GM19238 (cell line): ENCODE measurements around the gene PKM.

Experiments
- DNase-seq: peaks from one replicate; pipeline ENCODE4 v3.0.0; 2011; ENCODE audit warnings: low spot score; ENCODE audit not compliant: insufficient read length

Gene PKM

DNA sequence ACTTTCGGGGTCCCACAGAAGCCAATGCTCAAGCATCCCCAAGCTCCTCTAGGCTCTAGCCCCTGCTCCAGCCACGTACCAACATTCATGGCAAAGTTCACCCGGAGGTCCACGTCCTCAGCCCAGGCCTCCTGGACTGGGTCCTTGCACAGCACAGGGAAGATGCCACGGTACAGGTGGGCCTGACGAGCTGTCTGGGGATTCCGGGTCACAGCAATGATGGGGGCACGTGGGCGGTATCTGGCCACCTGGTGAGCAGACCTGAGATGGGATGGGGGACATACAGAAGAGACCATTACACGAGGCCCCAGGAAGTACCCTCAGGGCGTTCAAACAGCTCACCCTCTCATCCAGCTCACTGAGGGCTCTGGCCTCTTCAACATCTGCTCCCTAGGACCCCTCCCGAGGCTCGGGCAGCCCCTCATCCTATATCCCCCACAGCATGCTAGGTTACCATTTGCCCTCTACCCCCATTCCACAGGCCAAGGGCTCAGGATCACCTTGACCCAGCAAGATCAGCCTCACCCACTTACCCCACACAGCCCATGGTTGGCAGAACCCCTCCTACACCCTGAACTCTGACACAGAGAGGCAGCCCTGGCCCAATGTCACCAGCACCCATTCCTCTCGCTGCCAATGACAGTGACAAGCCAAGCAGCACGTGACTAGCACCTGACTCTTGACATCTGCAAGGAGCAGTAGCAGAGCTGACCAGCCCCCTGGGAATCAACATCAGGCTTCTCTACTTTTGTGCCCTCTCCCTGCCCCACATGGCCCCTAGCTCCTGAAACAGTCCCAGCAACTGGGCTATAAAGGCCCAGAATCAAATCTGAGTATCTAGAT lies 30.4 kb downstream of the PKM start:
- DNase-seq: no peak

DNA sequence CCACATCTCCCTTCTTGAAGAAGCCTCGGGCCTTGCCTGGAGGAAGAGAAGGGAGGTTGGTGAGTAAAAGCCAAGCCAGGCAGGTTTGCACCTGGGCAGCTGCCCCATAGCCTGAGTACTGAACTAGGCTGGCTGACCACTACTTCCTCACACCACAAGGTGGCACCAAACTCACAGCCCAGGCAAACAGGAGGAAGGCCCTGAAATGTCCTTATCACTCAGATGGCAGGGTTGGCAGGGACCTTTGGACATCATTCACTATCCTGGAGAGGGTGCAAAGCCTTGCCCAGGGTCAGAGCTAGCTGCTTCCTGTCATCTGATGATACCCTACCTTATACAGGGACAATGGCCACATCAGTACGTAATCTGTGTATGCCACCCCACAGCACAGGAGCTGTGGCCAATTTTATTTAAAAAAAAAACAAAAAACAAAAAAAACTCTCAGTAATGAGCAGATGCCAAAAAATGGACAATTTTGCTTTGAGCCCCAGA lies 31.2 kb downstream of the PKM start:
- DNase-seq: peak; percentile 73

DNA sequence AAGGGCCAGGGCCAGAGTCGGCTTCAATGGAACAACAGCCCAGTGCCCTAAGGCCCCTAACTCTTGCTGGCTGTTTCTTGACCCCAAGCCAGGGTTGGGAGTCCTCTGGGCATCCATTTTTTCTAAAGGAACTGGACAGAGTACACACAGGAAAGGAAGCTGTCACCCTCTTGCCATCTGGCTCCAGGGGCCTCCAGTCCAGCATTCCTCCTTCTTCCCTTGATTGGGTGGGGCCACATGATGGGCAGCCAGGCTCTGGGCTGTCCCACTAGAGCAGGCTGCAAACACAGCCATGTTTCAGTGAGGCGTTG lies 31.8 kb downstream of the PKM start:
- no peak for DNase-seq

- no peak for DNase-seq
These were observed 32.4 kb downstream of the PKM start for GRCh38 chr15:72198356-72199204.

DNA sequence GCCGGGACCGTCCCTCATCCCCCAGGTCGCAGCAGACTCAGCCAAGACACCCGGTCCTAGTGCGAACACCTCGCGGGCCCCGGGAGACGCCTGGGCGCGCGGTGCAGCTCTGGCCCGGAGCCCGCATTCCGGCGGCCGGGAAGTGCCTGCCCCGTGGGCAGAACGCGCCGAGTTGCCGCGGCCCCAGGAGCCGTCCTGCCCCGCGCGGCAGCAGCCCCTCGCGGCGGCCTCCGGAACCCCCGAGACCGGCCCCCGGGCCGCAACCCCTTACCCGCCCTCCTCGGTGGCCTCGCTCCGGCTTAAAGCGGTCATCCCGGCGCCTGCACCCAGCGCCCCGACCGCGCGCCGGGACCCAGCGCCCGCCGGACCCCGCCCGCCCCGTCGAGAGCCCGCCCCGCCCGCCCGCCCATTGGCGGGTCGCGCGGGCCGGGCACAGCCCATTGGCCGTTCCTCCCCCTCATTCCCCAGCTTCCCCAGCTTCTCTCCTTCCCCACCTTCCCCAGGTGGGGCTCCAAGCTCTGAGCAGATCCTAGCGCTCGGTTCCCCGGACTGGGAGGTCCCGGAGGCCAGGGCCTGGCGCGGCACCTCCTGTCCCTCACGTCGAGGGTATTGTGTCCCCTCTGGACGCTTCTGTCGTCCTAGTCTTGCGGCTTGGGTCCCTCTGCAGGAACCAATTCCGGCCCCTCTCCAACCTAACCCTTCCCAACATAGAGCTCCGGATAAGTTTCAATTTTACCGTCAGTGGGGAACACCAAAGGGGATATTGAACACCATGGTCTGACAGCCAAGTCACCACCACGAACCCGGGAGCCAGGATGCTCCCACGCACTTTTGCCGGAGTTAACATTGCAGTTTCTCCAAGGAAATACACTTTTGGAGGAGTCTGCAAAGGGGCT lies 33.3 kb downstream of the PKM start, which contains the start of gene GRAMD2A:
TSS of gene GRAMD2A (minus strand) at position 328 of the 896 bp plus-strand sequence.
- DNase-seq: peak; percentile 66

DNA sequence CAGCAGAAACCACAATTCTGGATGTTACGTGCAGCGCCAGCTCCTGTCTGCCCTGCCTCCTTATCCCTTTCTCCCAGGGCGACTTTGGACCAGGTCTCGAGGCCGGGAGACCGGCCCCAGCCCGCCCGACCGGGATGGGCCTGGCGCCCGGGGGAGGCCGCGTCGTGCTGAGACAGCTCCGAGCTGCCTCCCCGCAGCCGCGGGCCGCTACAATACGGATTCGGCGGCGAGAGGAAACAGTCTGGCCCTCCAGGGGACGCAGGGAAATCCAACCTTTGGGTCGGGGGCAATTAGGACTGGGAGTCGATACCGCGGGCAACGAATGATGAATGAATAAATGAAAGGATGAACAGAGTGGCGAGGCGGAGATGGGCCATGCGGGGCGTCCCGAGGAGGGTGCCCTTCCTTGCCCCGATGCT lies 33.9 kb downstream of the PKM start:
- no peak for DNase-seq

DNA sequence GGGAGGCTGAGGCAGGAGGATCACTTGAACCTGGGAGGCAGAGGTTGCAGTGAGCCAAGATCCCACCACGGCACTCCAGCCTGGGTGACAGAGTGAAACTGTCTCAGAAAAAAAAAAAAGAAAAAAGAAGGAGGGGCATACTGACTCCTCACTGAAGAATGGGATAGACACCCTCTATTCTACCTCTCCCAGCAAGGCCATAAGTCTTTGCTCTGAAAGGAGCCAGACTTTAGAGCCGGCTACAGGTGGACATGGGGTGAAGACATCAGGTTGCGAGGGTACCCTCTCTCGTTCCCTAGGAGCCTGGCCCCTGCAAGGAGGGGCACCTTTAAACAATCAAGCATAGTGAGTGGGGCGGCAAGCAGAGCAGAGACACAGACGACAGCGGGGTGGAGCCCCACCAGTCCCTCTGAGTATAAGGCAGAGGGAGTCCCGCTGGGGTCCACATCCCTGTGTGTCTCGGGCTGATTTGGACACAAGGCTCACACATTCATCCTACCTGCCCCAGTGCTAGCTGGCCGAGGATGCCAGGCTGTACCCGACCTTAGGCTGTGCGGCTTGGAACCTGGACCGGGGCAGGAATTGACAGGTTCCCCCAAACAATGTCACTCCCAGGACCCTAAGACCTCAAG lies 34.5 kb downstream of the PKM start:
- DNase-seq: no peak

- DNase-seq: no peak
These were observed 35.9 kb downstream of the PKM start for GRCh38 chr15:72195101-72195511.

DNA sequence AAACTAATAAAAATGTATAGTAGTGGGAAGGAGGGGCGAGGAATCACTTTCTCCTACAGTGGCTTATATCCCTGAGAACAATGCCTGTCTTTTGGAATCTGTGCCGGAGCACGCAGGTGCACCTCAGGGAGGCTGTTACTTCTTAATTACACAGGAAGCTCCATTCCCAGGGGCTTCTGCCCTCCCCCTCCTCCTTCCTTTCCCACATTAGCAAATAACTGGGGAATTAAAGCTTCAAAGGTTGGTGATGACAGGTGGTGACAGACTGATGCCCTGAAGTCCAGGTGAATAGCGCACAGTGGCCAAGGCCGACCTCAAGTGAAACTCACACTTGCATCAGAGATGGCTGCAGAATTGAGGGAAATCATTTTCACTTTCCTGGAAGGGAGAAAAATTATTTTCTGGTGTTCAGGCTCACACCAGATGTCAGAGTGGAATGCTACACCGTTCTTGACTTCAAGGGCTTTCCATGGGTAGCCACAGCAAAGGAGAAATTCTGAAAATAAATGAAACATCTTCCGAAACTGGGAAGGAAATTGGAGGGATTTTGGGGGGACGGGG lies 37.1 kb downstream of the PKM start:
- no peak for DNase-seq

DNA sequence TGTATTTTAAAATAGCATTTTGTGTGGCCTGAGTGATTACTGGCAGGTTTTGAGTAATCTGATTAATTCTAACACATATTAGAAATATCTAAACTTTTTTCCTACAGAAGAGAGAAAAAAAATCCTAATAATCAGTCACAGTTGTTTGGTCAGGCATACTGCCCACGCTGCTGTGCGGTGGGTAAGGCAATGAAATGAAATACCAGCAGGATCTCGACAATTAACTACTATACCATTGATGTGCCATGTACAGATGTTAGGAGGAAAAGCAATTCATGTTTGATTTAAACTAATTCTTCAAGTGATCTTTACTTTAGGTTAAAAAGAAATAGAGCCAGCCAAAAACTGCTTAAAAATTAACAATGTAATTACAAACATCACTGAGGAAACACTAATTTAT lies 38.6 kb downstream of the PKM start:
- DNase-seq: no peak

DNA sequence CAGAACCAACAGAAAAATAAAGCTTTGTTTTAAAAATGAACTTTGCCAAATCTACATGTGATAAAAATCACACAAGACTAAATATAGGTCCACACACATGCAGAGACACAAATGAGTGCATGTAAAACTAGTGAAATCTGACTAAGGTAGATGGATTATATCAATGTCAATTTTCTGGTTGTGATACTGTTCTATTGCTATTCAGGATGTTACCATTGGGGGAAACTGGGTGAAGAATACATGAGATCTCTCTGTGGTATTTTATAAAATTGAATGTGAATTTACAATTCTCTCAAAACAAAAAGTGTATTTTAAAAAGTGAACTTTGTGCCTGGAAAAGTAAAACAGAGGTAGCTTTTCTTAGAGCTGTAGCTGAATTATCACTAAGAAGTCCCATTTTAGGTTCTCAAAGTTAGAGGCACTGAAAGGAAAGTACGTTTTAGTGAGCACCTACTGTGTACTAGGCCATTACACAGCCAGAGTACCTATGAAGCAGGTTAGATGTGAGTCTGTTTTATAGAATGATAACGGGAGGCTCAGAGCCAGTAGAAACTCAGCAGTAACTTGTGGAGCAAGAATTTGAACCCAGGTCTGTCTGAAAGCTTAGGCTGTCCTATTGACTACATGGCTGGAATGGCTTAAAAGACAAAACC lies 41.6 kb downstream of the PKM start:
- DNase-seq: no peak

- no peak for DNase-seq
These were observed 46.7 kb downstream of the PKM start for GRCh38 chr15:72184165-72184811.

DNA sequence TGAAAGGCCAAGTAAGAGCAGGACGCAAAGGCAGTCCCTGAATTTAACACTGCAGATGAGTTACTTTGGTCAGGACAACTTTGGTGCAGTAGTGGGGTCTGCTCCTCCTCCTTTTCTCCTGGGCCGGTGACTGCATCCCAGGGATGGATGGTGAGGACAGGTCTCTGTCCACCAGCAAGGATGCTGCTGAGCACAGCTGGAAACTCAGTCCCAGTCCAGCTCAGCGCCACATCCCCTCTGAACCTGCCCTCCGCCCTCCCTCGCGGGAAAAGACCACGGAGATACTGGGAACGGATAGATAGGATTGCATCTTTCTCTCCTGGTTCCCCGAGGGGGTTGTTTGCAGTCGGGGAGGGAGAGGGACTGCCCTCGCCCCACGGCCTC lies 47.2 kb downstream of the PKM start:
- no peak for DNase-seq

- DNase-seq: no peak
These were observed 48.3 kb downstream of the PKM start for GRCh38 chr15:72182673-72183072.

- no peak for DNase-seq
These were observed 48.7 kb downstream of the PKM start for GRCh38 chr15:72182244-72182643.

DNA sequence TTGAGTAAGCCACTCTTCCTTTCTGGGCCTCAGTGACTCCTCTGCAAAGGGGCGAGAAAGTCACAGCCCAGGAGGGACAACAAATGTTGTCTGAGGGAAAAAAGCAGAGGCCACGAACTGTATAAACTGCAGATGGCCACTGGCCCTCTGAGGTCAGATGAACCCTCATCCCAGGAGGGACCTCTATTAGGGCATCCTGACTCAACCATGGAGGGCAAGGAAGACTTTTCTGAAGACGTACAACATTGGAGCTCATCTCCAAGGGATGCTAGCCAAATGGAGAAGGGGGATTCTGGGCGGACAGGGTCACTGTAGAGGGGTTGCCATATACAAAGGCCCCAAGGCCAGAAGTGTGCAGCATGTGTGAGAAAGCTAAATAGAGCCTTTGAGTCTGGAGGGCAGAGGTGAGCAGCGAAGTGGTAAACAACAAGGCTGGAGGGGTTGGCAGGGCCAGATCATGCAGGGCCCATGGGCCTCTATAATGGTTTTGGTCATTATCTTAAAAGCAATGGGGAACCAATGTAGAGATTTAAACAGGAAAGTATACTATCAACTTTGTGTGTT lies 50.1 kb downstream of the PKM start:
- DNase-seq: no peak

DNA sequence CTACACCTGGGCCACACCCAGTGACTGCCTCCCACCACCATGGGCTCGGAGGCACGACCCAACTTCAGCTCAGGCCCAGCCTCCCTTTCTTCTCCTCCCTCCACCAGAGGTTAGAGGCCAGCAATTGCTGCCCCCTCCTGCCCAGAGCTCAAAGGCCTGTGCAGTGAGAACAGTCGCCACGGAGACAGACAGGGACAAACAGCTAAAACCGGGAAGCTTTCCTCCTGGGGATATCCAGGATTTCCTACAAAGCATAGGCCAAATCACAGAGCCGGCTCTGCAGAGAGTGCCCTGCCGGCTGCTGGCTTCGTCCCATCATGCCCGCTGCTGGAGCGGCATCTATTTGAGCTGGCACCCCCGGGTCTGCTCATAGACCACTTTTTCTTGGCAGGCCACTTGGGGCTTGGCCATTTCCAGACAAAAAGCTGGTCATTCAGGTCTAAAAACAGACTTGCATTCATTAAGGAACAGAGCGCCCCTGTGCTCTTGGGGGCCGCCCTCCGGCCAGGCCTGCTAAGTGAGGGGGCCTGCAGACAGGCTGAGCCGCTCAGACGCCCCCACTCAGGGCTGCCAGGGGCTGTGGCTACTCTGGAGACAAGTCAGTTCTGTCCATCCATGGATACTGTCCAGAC lies 50.9 kb downstream of the PKM start:
- no peak for DNase-seq

GRCh38 chr15:72178976-72179585 lies 51.9 kb downstream of the PKM start:
- DNase-seq: no peak
